OCI-LY1 (cell line): ENCODE measurements around the gene TNNT1.

Experiments used
- EZH2 ChIP-seq: fragments of 200-600 bp; sonication (generic), shearing (Covaris generic); IDR thresholded peaks from 2 replicates; pipeline ENCODE4 v1.8.0; 2017; ENCODE audit warnings: borderline replicate concordance, mixed run types, mild to moderate bottlenecking, antibody characterized with exemption, low read length, moderate library complexity, mixed read lengths
- TF ChIP-seq, protein P1 (sequence below): fragments of 200-600 bp; sonication (generic), shearing (Covaris generic); IDR thresholded peaks from 2 replicates; pipeline ENCODE4 v1.5.1; 2017; ENCODE audit warnings: mild to moderate bottlenecking, antibody characterized with exemption, low read length, moderate library complexity, mixed read lengths

DNA sequence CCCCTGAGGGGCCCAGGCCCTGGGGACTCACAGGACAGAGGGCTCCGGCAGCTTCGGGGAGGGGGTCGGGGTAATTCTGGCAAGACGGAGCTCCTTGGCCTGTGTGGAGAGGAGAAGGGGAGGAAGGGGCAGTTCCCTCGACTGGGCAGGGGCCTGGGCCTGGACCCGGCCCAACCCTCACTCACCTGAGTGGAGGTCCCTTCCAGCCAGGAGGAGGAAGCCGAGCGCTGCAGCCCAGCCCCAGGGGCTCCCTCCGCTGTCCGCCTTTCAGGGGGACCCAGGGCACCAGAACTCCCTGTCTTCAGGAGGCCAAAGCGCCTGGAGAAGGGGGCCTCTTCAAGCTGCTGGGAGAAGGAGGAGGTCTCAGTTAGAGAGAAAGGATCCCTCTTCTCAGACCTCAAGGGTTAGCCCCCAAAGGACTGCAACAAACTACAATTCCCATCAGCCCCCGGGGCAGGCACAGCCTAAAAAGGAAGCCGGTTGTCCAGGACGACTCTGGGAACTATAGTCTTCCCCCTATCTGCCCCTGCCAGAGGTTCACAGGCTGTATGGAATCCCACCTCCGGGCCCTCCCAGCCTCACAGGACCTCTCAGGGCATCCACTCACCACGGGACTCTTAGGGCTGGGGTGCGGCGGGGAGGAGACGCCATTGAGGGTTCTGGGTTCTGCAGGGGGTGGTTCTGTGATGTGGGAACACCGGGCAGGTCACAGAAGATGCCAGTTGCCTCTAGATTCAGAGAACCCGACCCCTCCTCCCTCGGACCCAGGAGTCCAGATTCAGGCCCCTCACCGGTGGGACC lies 53.5 kb downstream of the TNNT1 start:
- TF ChIP-seq, protein P1, sequence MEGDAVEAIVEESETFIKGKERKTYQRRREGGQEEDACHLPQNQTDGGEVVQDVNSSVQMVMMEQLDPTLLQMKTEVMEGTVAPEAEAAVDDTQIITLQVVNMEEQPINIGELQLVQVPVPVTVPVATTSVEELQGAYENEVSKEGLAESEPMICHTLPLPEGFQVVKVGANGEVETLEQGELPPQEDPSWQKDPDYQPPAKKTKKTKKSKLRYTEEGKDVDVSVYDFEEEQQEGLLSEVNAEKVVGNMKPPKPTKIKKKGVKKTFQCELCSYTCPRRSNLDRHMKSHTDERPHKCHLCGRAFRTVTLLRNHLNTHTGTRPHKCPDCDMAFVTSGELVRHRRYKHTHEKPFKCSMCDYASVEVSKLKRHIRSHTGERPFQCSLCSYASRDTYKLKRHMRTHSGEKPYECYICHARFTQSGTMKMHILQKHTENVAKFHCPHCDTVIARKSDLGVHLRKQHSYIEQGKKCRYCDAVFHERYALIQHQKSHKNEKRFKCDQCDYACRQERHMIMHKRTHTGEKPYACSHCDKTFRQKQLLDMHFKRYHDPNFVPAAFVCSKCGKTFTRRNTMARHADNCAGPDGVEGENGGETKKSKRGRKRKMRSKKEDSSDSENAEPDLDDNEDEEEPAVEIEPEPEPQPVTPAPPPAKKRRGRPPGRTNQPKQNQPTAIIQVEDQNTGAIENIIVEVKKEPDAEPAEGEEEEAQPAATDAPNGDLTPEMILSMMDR = no peak
- no peak for TF ChIP-seq EZH2
